A549 (cell line): ENCODE measurements around the gene CLPSL1.

Experiments
- BCL3 ChIP-seq: fragments of >200 bp; sonication (Bioruptor Twin); formaldehyde crosslinking; IDR thresholded peaks from 3 replicates; pipeline ENCODE4 v1.6.1; 2016
- CEBPB ChIP-seq, 2 experiments: fragments of >200 bp in 1 of 2; sonication (Bioruptor Twin) in 1 of 2; formaldehyde crosslinking in 1 of 2; IDR thresholded peaks; 2 replicates each; pipeline ENCODE4 v1.6.1; 2012 to 2016
- CTCF ChIP-seq: fragments of >200 bp; sonication (Bioruptor Twin); formaldehyde crosslinking; IDR thresholded peaks from 3 replicates; pipeline ENCODE4 v1.5.1; 2016
- EP300 ChIP-seq, 2 experiments: fragments of >200 bp; sonication (Bioruptor Twin); formaldehyde crosslinking; IDR thresholded peaks; 2 replicates in 1 of 2; 3 replicates in 1 of 2; pipeline ENCODE4 v1.6.1; 2016 to 2017
- JUN ChIP-seq, 2 experiments: fragments of >200 bp; sonication (Bioruptor Twin); formaldehyde crosslinking; IDR thresholded peaks; 2 replicates in 1 of 2; 3 replicates in 1 of 2; pipeline ENCODE4 v1.6.1; 2016 to 2017
- MAX ChIP-seq: IDR thresholded peaks from 2 replicates; pipeline ENCODE4 v1.6.1; 2012
- MYC ChIP-seq: IDR thresholded peaks from 2 replicates; pipeline ENCODE4 v1.6.1; 2012; ENCODE audit warnings: mild to moderate bottlenecking, inconsistent platforms, low read length, improper control_type of control experiment, borderline replicate concordance
- NR3C1 ChIP-seq: fragments of >200 bp; sonication (Bioruptor Twin); formaldehyde crosslinking; IDR thresholded peaks from 3 replicates; pipeline ENCODE4 v1.6.1; 2017
- POLR2A ChIP-seq: IDR thresholded peaks from 2 replicates; pipeline ENCODE4 v1.6.1; 2012; ENCODE audit warnings: mild to moderate bottlenecking, low read length
- RFX5 ChIP-seq: fragments of 450-650 bp; IDR thresholded peaks from 2 replicates; pipeline ENCODE4 v1.7.1; 2014; ENCODE audit warnings: antibody characterized with exemption, mild to moderate bottlenecking, moderate library complexity
- TP53 ChIP-seq: fragments of 250-450 bp; sonication (Bioruptor Pico); IDR thresholded peaks from 2 replicates; pipeline ENCODE4 v1.5.0; 2021; ENCODE audit warnings: mild to moderate bottlenecking, moderate library complexity

DNA sequence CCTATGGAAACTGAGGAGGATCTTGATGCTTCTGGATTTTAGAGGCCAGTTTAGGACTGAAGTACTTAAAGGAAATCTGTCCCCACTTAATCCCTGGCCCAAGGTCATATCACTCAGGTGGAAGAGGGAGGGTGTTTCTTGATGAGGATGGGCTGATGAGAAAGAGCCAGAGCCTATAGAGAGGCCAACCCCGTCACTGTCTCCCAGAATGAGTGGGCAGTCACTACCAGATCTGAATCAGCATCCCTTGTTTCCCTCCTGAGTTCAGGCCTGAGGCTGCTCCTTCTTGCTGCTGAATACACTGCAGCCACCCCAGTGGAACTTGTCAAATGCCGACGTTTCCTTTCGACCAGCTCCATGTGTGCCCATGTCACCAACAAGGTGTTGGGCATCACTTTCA lies 29.2 kb upstream of the CLPSL1 start:
- TF ChIP-seq RFX5 (no peak), CTCF (no peak), POLR2A (no peak), TP53 (CRISPR knock-in tag) (no peak), MYC (no peak), NR3C1 (no peak), EP300 (IDR thresholded peaks at IDR 0.05) (no peak), JUN (IDR thresholded peaks at IDR 0.05) (no peak), CEBPB (IDR thresholded peaks at IDR 0.05) (no peak), BCL3 (no peak), MAX (no peak)
